HG02642 (cell line): Measurements from ENCODE around the gene ZNF716.
"Not testable (repeated sequence)": the region's sequence is repeated elsewhere in the genome, so short reads cannot be mapped to it uniquely, and the experiment has no call there.

Source experiments
- ATAC-seq: cut with Tn5 transposase; IDR thresholded peaks from one replicate; pipeline ENCODE4 v1.9.1; 2021; ENCODE audit warnings: mild to moderate bottlenecking; ENCODE audit not compliant: unreplicated experiment, poor library complexity

ZNF716 gene

DNA sequence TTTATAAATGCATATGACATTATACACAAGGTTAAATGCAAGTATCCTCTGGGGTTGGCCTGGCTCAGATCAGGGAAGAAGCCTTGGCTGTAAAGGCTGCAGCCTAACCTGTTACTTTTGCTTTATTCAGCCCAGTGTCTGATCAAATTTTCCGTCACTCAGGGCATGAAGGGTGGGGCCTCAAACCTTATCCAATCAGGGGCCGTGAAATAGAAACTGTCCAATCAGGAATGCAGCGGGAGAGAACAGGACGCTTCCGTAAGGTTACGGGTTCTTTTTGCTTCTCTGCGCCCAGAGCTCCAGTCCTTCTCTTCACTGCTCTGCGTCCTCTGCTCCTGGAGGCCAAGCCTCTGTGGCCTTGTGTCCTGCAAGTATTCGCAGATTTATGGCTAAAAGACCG is at the start of gene ZNF716:
ZNF716 (plus strand) TSS at position 274 of the 400 bp plus-strand sequence; CDS start at position 386, 112 bp downstream.
- no peak for ATAC-seq

- no peak for ATAC-seq
Observed at GRCh38 chr7:57400531-57401155, 49.3 kb upstream of the ZNF716 start.

DNA sequence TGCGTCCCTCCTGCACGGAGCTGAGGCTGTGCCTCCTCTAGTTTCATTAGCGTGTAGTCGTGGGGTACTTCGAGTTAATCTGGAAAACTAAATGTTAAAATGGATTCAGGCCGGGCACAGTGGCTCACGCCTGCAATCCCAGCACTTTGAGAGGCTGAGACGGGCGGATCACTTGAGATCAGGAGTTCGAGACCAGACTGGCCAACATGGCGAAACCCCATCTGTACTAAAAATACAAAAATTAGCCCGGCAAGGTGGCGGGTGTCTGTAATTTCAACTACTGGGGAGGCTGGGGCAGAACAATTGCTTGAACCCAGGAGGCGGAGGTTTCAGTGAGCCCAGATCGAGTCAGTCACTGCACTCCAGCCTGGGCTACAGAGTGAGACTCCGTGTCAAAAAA is 46.9 kb upstream of the ZNF716 start:
- not testable (repeated sequence) for ATAC-seq

DNA sequence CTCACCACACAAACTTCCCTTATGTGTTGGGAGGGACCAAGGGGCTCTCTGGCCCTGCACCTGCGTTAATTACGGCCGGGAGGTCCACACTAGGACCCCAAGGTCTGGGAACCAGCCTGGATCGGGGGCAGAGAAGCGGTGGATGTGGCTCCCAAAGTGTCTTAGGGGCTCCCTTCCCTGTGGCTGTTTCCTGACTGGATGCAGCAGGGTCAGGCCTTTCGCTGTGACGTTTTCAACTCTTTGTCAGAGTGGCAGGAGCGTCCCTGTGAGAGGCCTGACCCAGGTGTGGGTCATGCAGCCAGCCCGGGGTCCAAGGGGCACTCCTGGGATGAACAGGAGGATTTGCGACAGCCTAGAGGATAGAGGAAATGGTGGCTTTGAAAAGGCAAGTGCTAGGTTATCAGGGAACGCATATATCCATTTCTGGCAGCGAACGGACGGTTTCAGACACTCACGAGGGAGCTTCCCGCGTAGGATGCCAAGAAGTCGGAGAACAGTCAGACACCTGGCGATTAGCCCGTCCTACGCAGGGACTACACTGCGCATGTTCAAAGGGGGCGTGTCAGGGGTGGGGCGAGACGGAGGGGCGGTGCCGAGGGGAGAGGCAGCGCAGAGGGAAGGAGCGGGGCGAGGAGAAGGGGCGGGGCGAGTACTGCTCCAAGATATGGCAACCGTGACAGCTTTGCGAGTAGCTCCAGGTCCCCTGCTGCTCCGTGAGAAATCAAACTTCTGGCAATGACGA is 46.2 kb upstream of the ZNF716 start:
- ATAC-seq, result no peak

- no peak for ATAC-seq
Observed at GRCh38 chr7:57404343-57404966, 45.5 kb upstream of the ZNF716 start.

DNA sequence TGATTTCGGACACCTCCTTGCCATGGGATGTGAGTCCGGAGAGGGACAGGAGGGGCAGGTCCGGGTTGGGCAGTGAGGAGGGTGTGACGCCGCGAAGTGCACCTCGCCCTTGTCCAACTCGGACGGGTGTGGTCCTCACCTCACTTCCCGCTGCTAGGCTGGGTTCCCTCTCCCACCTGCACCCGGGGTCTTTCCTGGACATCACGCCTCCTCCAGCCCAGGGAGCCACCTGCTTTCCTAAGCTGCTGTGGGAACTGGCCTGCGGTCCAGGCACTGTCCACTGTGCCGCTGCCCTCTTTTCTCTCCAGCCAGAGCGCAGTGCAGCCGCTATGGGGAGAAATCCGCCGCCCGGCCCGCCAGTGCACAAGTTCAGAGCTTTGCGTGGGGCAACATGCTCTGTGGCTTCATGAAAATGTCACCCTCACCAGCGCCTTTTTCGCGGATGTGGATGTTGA is 45.0 kb upstream of the ZNF716 start:
- no peak for ATAC-seq

- no peak for ATAC-seq
Observed at GRCh38 chr7:57407125-57407524, 42.9 kb upstream of the ZNF716 start.

DNA sequence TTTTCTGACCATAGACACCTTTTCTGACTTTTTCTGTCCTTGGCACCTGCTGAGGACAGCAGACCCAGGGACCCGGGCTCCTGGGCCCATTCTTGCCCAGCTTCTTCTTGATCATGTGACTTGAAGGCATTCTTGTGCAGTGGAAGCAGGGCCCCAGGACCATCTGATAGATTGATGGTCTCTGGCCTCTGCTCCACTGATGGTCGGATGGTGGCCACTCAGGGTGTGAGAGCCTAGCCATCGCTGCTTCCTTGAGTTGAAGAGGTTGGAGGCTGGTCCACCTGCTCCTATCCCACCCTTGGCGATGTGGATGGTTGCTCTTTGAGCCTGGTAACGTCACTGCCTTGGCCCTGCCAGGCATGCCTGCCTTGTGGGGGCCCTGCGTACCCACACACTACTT is 37.8 kb upstream of the ZNF716 start:
- ATAC-seq, result no peak

DNA sequence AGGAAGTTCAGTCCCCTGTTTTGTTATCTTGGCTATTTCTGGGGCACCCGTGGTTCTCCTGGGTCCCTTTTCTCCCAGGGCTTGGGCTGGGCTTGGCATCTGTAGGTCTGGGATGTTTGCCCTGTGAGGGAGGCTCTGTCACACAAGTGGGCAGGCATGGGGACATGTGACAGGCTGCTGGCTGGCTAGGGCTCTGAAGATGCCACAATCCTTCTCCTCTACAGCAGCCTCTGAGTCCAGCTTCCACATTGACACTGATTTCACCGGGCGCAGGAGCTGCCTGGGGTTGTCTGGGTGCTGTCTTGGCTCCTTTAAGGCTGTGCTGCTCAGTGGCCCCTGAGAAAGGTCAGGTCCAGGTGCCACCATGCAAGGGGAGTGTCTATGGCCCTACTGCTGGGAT is 37.4 kb upstream of the ZNF716 start:
- no peak for ATAC-seq

DNA sequence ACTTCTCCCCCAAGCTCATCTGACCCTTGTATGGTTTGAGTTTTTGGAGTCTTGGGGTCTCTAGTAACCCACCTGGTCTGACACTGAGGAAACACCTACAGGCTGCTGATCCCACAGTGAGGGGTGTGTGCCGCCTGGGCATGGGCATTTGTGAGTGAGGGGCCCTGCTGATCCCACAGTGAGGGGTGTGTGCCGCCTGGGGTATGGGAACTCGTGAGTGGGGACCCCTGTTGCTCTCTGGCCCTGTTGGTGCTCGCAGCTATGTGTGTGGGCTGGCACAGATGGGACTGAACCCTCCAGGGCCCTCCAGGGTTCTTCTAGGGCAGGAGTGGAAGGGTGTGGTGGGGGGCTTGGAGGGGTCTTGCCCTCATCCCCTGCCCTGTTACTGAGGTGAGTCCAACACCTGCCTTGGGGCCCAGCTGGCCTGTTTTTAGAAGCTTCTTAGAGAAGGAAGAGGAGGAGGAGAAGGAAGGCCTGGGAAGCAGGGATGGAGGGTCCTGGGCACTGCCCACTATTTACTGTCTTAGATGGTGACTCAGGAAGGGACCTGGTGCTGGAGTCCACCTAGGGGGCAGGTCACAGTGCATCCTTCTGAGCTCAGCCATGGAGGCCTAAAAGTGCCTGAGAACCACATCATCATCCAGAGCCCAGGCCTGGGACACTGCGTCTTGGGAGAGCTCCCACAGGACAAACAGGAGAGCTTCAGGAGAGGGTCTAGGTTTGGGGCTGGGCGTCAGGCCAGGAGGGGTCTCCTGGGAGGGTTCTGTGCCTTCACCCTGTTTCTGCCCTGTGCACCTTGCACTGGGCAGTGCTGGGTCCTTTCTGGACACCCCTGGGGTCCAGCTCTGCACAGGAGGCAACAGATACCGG is 36.2 kb upstream of the ZNF716 start:
- ATAC-seq, result no peak

- ATAC-seq, result no peak
Observed at GRCh38 chr7:57414415-57414814, 35.6 kb upstream of the ZNF716 start.

DNA sequence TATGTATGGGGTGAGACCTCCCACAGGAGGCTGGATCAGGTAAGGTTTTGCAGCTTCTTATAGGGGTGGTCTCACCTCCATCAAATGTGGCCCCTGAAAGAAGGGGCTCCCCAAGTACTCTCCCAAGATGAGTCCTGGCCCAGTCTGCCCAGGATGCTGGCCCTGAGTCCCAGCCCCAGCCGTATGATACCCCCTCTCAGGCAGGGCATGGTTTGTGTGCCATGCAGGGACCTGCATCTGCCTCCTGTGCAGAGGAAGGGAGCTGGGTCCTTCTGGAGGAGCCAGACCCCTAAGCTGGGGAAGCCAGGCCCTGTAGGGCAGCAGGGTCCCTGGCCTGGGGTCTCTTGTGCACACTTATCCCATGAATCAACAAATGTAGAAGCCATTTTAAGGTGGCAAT is 35.1 kb upstream of the ZNF716 start:
- no peak for ATAC-seq

DNA sequence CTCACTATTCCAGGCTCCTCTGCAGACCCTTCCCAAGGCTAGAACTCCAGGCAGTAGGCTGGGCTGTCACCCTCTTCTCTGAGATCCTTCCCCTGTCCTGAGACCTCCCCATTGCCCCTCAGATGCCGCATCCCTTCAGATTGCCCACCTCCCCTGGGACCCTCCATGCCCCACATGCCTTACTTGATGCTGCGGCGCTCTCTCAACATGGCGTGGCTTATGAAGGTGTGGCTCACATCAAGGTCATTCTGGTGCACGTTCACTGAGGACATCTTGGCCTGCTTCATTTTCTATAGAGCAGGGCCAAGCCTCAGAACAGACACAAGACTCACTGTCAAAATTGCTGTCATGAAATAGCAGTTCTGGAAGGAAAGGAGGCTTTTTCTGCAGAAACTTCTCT is 34.7 kb upstream of the ZNF716 start:
- no peak for ATAC-seq

- no peak for ATAC-seq
Observed at GRCh38 chr7:57415730-57416129, 34.2 kb upstream of the ZNF716 start.

GRCh38 chr7:57416601-57417358 is 33.2 kb upstream of the ZNF716 start:
- ATAC-seq, result no peak

DNA sequence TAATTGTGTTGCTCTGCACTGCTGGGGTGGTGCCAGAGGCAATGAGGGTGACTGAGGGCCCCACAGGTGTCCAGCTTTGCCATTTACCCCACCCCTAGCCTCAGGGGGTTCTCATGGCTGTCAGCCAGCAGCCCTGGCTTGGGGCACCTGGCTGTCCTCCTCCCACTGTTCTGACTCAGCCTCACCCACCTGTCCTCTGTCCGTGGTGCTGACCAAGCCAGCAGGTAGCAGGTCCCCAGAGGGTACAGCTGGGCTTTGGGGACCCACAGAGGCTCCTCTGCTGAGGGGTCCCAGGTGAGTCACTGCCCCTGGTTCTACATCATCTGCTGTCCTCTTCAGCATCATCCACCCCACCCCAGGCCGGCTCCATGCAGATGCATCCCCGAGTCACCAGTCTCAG is 32.2 kb upstream of the ZNF716 start:
- ATAC-seq, result no peak

GRCh38 chr7:57423768-57424167 is 26.2 kb upstream of the ZNF716 start:
- ATAC-seq, result no peak

DNA sequence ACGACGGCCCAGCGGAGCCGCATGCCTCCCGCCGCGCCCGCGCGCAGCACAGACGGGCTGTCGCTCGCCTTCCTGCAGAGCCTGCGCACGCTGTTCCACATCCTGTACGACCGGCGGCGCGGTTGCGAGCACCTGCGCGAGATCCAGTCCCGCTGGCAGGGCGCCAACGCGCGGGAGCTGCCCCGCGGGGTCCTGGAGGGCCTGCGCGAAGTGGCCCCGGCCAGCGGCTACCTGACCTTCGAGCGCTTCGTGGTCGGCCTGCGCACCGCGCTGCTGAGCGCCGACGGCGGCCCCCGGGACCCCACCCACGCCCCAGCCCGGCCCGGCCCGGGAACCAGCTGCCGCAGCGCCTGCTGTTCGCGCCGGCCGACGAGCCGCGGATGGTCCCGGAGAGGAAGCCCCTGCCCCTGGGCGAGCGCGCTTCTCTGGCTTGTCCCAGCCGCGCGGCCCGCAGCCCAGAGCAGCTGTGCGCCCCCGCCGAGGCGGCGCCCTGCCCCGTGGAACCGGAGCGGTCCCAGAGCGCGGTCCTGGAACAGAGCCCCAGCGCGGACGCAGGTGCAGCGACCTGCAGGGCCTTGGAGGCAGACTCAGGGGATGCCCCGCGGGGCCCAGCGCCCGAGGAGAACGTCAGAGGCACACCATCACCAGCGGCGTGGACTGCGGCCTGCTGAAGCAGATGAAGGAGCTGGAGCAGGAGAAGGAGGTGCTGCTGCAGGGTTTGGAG is 25.3 kb upstream of the ZNF716 start:
- no peak for ATAC-seq

DNA sequence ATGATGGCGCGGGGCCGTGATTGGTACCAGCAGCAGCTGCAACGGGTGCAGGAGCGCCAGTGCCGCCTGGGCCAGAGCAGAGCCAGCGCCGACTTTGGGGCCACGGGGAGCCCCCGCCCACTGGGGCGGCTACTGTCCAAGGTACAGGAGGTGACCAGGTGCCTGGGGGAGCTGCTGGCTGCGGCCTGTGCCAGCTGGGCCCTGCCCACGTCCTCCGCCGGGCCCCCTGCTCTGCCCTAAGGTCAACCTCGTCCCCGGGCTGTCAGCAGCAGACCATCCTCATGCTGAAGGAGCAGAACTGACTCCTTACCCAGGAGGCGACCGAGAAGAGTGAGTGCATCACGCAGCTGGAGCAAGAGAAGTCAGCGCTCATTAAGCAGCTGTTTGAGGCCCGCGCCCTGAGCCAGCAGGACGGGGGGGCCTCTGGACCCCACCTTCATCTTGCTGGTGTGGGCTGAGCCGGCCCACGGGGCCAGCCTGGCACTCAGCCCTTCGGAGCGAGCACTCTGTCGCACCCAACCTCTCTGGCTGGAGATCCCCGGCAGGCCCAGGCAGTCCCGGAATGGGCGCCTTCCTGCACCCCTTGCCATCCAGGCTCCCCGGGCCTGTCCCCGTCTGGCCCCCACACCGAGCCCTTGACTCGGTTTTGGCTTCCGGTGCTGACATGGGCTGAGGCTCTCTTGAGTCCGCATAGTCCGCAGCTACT is 24.6 kb upstream of the ZNF716 start:
- ATAC-seq, result no peak
